Activated T-cell treated with anti-CD3 and anti-CD28 coated beads for 4 hours (primary cell): ENCODE results near the gene PLA2G4C.
A peak's percentile ranks its signal among the peaks of the same experiment; 100 is the strongest.
"Not testable (repeated sequence)": the region's sequence is repeated elsewhere in the genome, so short reads cannot be mapped to it uniquely, and the experiment has no call there.

Experiments used
- DNase-seq: peaks from one replicate; pipeline ENCODE4 v3.0.0-alpha.2; 2020

Gene PLA2G4C

GRCh38 chr19:48108997-48109782 is 1.4 kb downstream of the PLA2G4C start:
- DNase-seq = no peak

GRCh38 chr19:48103922-48104321 is 6.7 kb downstream of the PLA2G4C start:
- DNase-seq = no peak

GRCh38 chr19:48102870-48103751 is 7.5 kb downstream of the PLA2G4C start:
- peak; percentile 18 for DNase-seq

- DNase-seq = no peak
Measured at GRCh38 chr19:48095612-48096175, 14.9 kb downstream of the PLA2G4C start.

- no peak for DNase-seq
Measured at GRCh38 chr19:48094855-48095203, 15.8 kb downstream of the PLA2G4C start.

GRCh38 chr19:48094129-48094854 is 16.3 kb downstream of the PLA2G4C start:
- DNase-seq = no peak

- DNase-seq = not testable (repeated sequence)
Measured at GRCh38 chr19:48091111-48091718, 19.4 kb downstream of the PLA2G4C start.

- no peak for DNase-seq
Measured at GRCh38 chr19:48090281-48090802, 20.3 kb downstream of the PLA2G4C start.

- not testable (repeated sequence) for DNase-seq
Measured at GRCh38 chr19:48088991-48089390, 21.6 kb downstream of the PLA2G4C start.

- DNase-seq = no peak
Measured at GRCh38 chr19:48085904-48086864, 24.4 kb downstream of the PLA2G4C start.

- DNase-seq = no peak
Measured at GRCh38 chr19:48085076-48085475, 25.5 kb downstream of the PLA2G4C start.

GRCh38 chr19:48081106-48081505 is 29.5 kb downstream of the PLA2G4C start:
- no peak for DNase-seq

GRCh38 chr19:48070177-48070769 is 40.3 kb downstream of the PLA2G4C start:
- not testable (repeated sequence) for DNase-seq

GRCh38 chr19:48069435-48069834 is 41.2 kb downstream of the PLA2G4C start:
- DNase-seq = no peak

- DNase-seq = no peak
Measured at GRCh38 chr19:48064509-48064908, 46.1 kb downstream of the PLA2G4C start.

- DNase-seq = no peak
Measured at GRCh38 chr19:48061401-48062344, 48.9 kb downstream of the PLA2G4C start.

GRCh38 chr19:48060381-48060780 is 50.2 kb downstream of the PLA2G4C start:
- DNase-seq = no peak

- DNase-seq = no peak
Measured at GRCh38 chr19:48059331-48059730, 51.3 kb downstream of the PLA2G4C start.

GRCh38 chr19:48053856-48054255 is 56.8 kb downstream of the PLA2G4C start:
- DNase-seq = no peak
